ENCODE data around the gene SSC5D. TPM values are rescaled to one million over a fixed set of nuclear protein-coding genes. Genes with fewer than 3 reads are reported as not detected.

The SSC5D gene
- total RNA-seq, 4 donors from 2014 or later = 1.7 to 2.9 (median 2.2) TPM

- Histone ChIP-seq H3K4me1 (no peaks in the 10 kb centered on the region), H3K4me3 (replicated peaks in 1 of 3) (no peak overlapping the region), H3K27me3 (no peaks in the 10 kb centered on the region), H3K27ac (no peak overlapping the region), H3K36me3 (no peaks in the 10 kb centered on the region), H3K9me3 (no peaks in the 10 kb centered on the region)
- WGBS, 2 donors = 80 to 83% methylated on average over 33 of the region's 33 CpGs
- DNase-seq = no peak
- intact Hi-C loops (cut with DNase I) = no loop called here
- no peak for TF ChIP-seq CTCF (IDR thresholded peaks at IDR 0.05)
- no peak for TF ChIP-seq POLR2A (IDR thresholded peaks at IDR 0.05)
These were observed 51.1 kb downstream of the SSC5D start for GRCh38 chr19:55539090-55539984.

GRCh38 chr19:55540619-55541018 is 52.4 kb downstream of the SSC5D start:
- TF ChIP-seq POLR2A (IDR thresholded peaks at IDR 0.05) (no peak), CTCF (IDR thresholded peaks at IDR 0.05) (no peak)
- no peaks in the 10 kb centered on the region for H3K36me3 ChIP-seq
- no peaks in the 10 kb centered on the region for H3K27me3 ChIP-seq
- peaks cover 0 to 5% of the 10 kb centered on the region in 2 donors for H3K4me1 ChIP-seq
- H3K4me3 ChIP-seq (replicated peaks in 1 of 3) = no peak overlapping the region
- intact Hi-C loops (cut with DNase I) = no loop called here
- no peak overlapping the region for H3K27ac ChIP-seq
- 41 to 44% methylated on average over 10 of the region's 10 CpGs for WGBS, 2 donors
- H3K9me3 ChIP-seq = no peaks in the 10 kb centered on the region
- no peak for DNase-seq

GRCh38 chr19:55541091-55541490 is 52.9 kb downstream of the SSC5D start:
- intact Hi-C loops (cut with DNase I) = no loop called here
- Histone ChIP-seq H3K27ac (no peak overlapping the region), H3K9me3 (no peaks in the 10 kb centered on the region), H3K4me1 (peaks cover 0 to 9% of the 10 kb centered on the region in 2 donors), H3K36me3 (no peaks in the 10 kb centered on the region), H3K27me3 (no peaks in the 10 kb centered on the region), H3K4me3 (replicated peaks in 1 of 3) (no peak overlapping the region)
- DNase-seq = no peak
- 90% methylated on average over 9 of the region's 19 CpGs; no CpG with 5 or more reads in 1 of the 2 donors for WGBS, 2 donors
- TF ChIP-seq POLR2A (IDR thresholded peaks at IDR 0.05) = no peak
- TF ChIP-seq CTCF (IDR thresholded peaks at IDR 0.05) = no peak

GRCh38 chr19:55542292-55542855 is 54.1 kb downstream of the SSC5D start:
- 91 to 93% methylated on average over 7 of the region's 7 CpGs for WGBS, 2 donors
- peaks cover 3 to 18% of the 10 kb centered on the region in 2 donors for H3K4me1 ChIP-seq
- no peaks in the 10 kb centered on the region for H3K9me3 ChIP-seq
- intact Hi-C loops (cut with DNase I) = no loop called here
- no peaks in the 10 kb centered on the region for H3K36me3 ChIP-seq
- no peak for TF ChIP-seq CTCF (IDR thresholded peaks at IDR 0.05)
- TF ChIP-seq POLR2A (IDR thresholded peaks at IDR 0.05) = no peak
- no peak for DNase-seq
- no peak overlapping the region for H3K4me3 ChIP-seq (replicated peaks in 1 of 3)
- no peak overlapping the region for H3K27ac ChIP-seq
- H3K27me3 ChIP-seq = no peaks in the 10 kb centered on the region

- intact Hi-C loops (cut with DNase I) = no loop called here
- H3K4me3 ChIP-seq (replicated peaks in 1 of 3) = no peak overlapping the region
- peaks cover 3 to 18% of the 10 kb centered on the region in 2 donors for H3K4me1 ChIP-seq
- no peaks in the 10 kb centered on the region for H3K27me3 ChIP-seq
- no peak for DNase-seq
- no peak overlapping the region for H3K27ac ChIP-seq
- no peaks in the 10 kb centered on the region for H3K9me3 ChIP-seq
- TF ChIP-seq CTCF (IDR thresholded peaks at IDR 0.05) = no peak
- TF ChIP-seq POLR2A (IDR thresholded peaks at IDR 0.05) = no peak
- no peaks in the 10 kb centered on the region for H3K36me3 ChIP-seq
- 76 to 80% methylated on average over 5 of the region's 5 CpGs for WGBS, 2 donors
These were observed 55.3 kb downstream of the SSC5D start for GRCh38 chr19:55543567-55543966.

All from thyroid gland (tissue), 4 donors.